Heart left ventricle (tissue), 13 donors: ENCODE measurements around the gene GOT1.

Experiments used
- CTCF ChIP-seq, 12 donors: fragments of 200-600 bp; sonication (generic) in 4 of 12; IDR thresholded peaks; one replicate each; pipeline versions ENCODE4 v1.5.0 to v1.8.0; 2018 to 2022; ENCODE audit warnings: antibody characterized with exemption in 12 of 12, mild to moderate bottlenecking in 5 of 12
- POLR2A ChIP-seq, 2 donors: fragments of 450-650 bp; IDR thresholded peaks; one replicate each; pipeline ENCODE4 v1.6.1; 2017; ENCODE audit warnings: antibody characterized with exemption in 2 of 2, mild to moderate bottlenecking in 2 of 2, moderate library complexity in 2 of 2
- donor health status: ischemic (EF 13 %, LVEDD 7.1; RV severe dilation, severe dysfunction).
- donor health status: DM: no; HTN: yes; CAD: no.
- donor health status: DM: no; HTN: no; CAD: no.
- donor health status: ischemic (EF 25% LVEDD 6.9; RV normal size, moderate dysfunction).
- donor health status: ischemic (EF 25% LVEDD 5.7; RV mildly dilated, moderate dysfunction).
- donor health status: ischemic (EF 35%, LVEDD 5.7; RV mildly dilated, moderate dysfunction).
- donor health status: nonischemic (EF 11% LVEDD 7.7; RV severe dilation, severe dysfunction).
- donor health status: DM: yes; HTN: yes; CAD: no.
- donor health status: PGD.
- donor health status: ischemic (EF 29% LVEDD 5.4; RV normal size, mild dysfunction).
- donor health status: nonischemic (EF 23%, LVEDD 6.1; RV moderate dilation, normal function).

DNA sequence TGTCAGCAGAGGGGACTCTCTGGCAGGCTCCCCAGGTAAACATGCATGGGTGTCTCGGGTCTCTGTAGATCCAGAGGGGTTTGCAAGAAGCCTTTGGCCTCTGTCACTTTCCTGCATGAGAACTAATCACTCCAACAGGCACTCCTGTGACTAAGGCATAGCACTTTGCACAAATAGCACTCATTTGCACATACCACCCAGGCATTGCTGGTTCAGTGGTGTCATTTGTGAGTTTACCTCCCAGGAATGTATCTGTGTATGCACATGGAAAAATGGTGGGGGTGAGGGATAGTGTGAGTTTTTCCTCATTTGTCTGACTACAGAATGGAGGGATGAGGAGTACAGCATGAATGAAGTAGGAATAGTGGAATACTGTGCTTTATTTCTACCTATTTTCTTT lies 61.8 kb downstream of the GOT1 start:
- TF ChIP-seq CTCF (IDR thresholded peaks at IDR 0.05) (no peak), POLR2A (IDR thresholded peaks at IDR 0.05) (no peak)
